IMR-90 (cell line): ENCODE measurements around the gene ECE2. TPM values are rescaled to one million over a fixed set of nuclear protein-coding genes. Genes with fewer than 3 reads are reported as not detected.

Experiments
- ATAC-seq: fragments of 200-7000 bp; cut with Tn5 transposase; 2 replicates; pipeline ENCODE4 v1.9.1; 2020; ENCODE audit warnings: low read depth, mild to moderate bottlenecking, moderate library complexity
- BruUV-seq: library from RNA; stranded (reverse); fragments of 400-500 nt; replicated peaks from 2 replicates; lab custom pipeline; 2021; lab: Mats Ljungman, UMichigan
- CTCF ChIA-PET: fragments of 300-600 bp; formaldehyde crosslinking; extraction: SDS; loops from one replicate; lab custom pipeline; 2021; ENCODE audit warnings: antibody characterized with exemption; lab: Yijun Ruan, JAX
- POLR2A ChIA-PET: fragments of 300-600 bp; sonication (Branson Sonifier 250); formaldehyde crosslinking; loops from one replicate; lab custom pipeline; 2022; ENCODE audit warnings: antibody characterized with exemption; ENCODE audit not compliant: unreplicated experiment; lab: Charles Lee
- DNase-seq: peaks from one replicate; pipeline ENCODE4 v3.0.0; 2013
- H2AFZ ChIP-seq: replicated peaks from 2 replicates; pipeline ENCODE3; 2013; ENCODE audit warnings: low read length, mild to moderate bottlenecking; ENCODE audit not compliant: poor library complexity
- H2AK5ac ChIP-seq: 2 replicates; pipeline ENCODE4 v1.6.1; 2013; ENCODE audit warnings: low read depth, low read length, inconsistent platforms
- H2AK9ac ChIP-seq: replicated peaks from 2 replicates; pipeline ENCODE3; 2013; ENCODE audit warnings: mild to moderate bottlenecking, low read depth, low read length, moderate library complexity; ENCODE audit not compliant: poor library complexity
- H2BK120ac ChIP-seq: 2 replicates; pipeline ENCODE4 v1.6.1; 2013; ENCODE audit warnings: low read depth, low read length, inconsistent platforms
- H2BK15ac ChIP-seq: 3 replicates; pipeline ENCODE4 v1.6.1; 2013; ENCODE audit warnings: low read depth, low read length, inconsistent platforms
- H2BK20ac ChIP-seq: 2 replicates; pipeline ENCODE4 v1.6.1; 2013; ENCODE audit warnings: low read depth, mild to moderate bottlenecking, inconsistent platforms, low read length, moderate library complexity
- H2BK5ac ChIP-seq: 2 replicates; pipeline ENCODE4 v1.6.1; 2013; ENCODE audit warnings: mild to moderate bottlenecking, low read depth, low read length, inconsistent platforms; ENCODE audit not compliant: poor library complexity, severe bottlenecking
- H3K14ac ChIP-seq: replicated peaks from 2 replicates; pipeline ENCODE4 v1.6.1; 2013; ENCODE audit warnings: low read depth, low read length, inconsistent platforms
- H3K18ac ChIP-seq: 2 replicates; pipeline ENCODE4 v1.6.1; 2013; ENCODE audit warnings: low read depth, low read length, control low read depth
- H3K23ac ChIP-seq: 2 replicates; pipeline ENCODE4 v1.6.1; 2013; ENCODE audit warnings: low read depth, low read length, inconsistent platforms
- H3K27ac ChIP-seq: 2 replicates; pipeline ENCODE4 v1.5.1; 2013; ENCODE audit warnings: mild to moderate bottlenecking, control low read depth, low read length; ENCODE audit not compliant: insufficient read depth
- H3K27me3 ChIP-seq: 2 replicates; pipeline ENCODE4 v1.6.1; 2013; ENCODE audit warnings: low read length; ENCODE audit not compliant: control insufficient read depth, insufficient read depth
- H3K36me3 ChIP-seq: 2 replicates; pipeline ENCODE4 v1.6.1; 2013; ENCODE audit warnings: low read length, mixed read lengths; ENCODE audit not compliant: control insufficient read depth, insufficient read depth
- H3K4ac ChIP-seq: 2 replicates; pipeline ENCODE4 v1.6.1; 2013; ENCODE audit warnings: low read depth, low read length, inconsistent platforms
- H3K4me1 ChIP-seq: 2 replicates; pipeline ENCODE4 v1.6.1; 2013; ENCODE audit warnings: low read length, mixed read lengths; ENCODE audit not compliant: control insufficient read depth, insufficient read depth
- H3K4me2 ChIP-seq: 2 replicates; pipeline ENCODE4 v1.6.1; 2013; ENCODE audit warnings: low read depth, mild to moderate bottlenecking, control low read depth, low read length, moderate library complexity
- H3K4me3 ChIP-seq: 2 replicates; pipeline ENCODE4 v1.5.1; 2013; ENCODE audit warnings: low read depth, mild to moderate bottlenecking, control low read depth, low read length, moderate library complexity; ENCODE audit not compliant: insufficient read depth
- H3K56ac ChIP-seq: 2 replicates; pipeline ENCODE4 v1.6.1; 2013; ENCODE audit warnings: low read length, inconsistent platforms; ENCODE audit not compliant: insufficient read depth; ENCODE audit errors: extremely low read depth
- H3K79me1 ChIP-seq, 2 experiments: 2 replicates each; pipeline ENCODE4 v1.6.1; 2013; ENCODE audit warnings: low read length in 2 of 2, inconsistent platforms in 1 of 2, low read depth in 1 of 2
- H3K9ac ChIP-seq: 2 replicates; pipeline ENCODE4 v1.6.1; 2013; ENCODE audit warnings: low read depth, low read length, control low read depth
- H3K9me1 ChIP-seq: 2 replicates; pipeline ENCODE4 v1.6.1; 2013; ENCODE audit warnings: low read length, inconsistent platforms; ENCODE audit not compliant: insufficient read depth
- H3K9me3 ChIP-seq: 2 replicates; pipeline ENCODE4 v1.6.1; 2013; ENCODE audit warnings: low read length; ENCODE audit not compliant: control insufficient read depth, insufficient read depth
- H4K20me1 ChIP-seq: 2 replicates; pipeline ENCODE4 v1.6.1; 2013; ENCODE audit warnings: low read length, inconsistent platforms; ENCODE audit not compliant: insufficient read depth
- H4K5ac ChIP-seq: 2 replicates; pipeline ENCODE4 v1.6.1; 2013; ENCODE audit warnings: mild to moderate bottlenecking, low read depth, low read length, control low read depth
- H4K8ac ChIP-seq, 2 experiments: 2 replicates each; pipeline ENCODE4 v1.6.1; 2013; ENCODE audit warnings: low read depth in 2 of 2, low read length in 2 of 2, control low read depth in 1 of 2, inconsistent platforms in 1 of 2
- H4K91ac ChIP-seq: 2 replicates; pipeline ENCODE4 v1.6.1; 2013; ENCODE audit warnings: low read depth, low read length, inconsistent platforms; ENCODE audit not compliant: insufficient read depth
- MXI1 ChIP-seq: IDR thresholded peaks from 2 replicates; pipeline ENCODE4 v1.6.1; 2012; ENCODE audit warnings: low read depth, mild to moderate bottlenecking, low read length, moderate library complexity, borderline replicate concordance
- RFX5 ChIP-seq: IDR thresholded peaks from 2 replicates; pipeline ENCODE4 v1.8.0; 2012; ENCODE audit warnings: low read depth, mild to moderate bottlenecking, low read length, moderate library complexity
- WGBS, 2 experiments: methylation state at CpG; one replicate each; pipeline versions ENCODE4 v1.1.5 to v1.1.7; 2013; ENCODE audit warnings: missing lambda C conversion rate in 2 of 2; ENCODE audit not compliant: insufficient read length in 1 of 2; ENCODE audit errors: extremely low coverage in 2 of 2; 5-methylcytosine and 5-hydroxymethylcytosine counted together
- dilution Hi-C: fragments of 300-500 bp; cut with HindIII; formaldehyde crosslinking; loops from one replicate; pipeline ENCODE4 v1.14.3; 2018; ENCODE audit warnings: low sequenced_read_pairs; ENCODE audit not compliant: unreplicated experiment
- in situ Hi-C: fragments of 300-500 bp; cut with MboI; formaldehyde crosslinking; loops from 3 replicates; pipeline ENCODE4 v1.14.3; 2019; ENCODE audit warnings: low sequenced_read_pairs, inconsistent platforms, mixed read lengths
- intact Hi-C: fragments of 100-400 bp; cut with micrococcal nuclease; formaldehyde crosslinking; loops from 2 replicates; pipeline ENCODE4 v1.10.0; 2022
- microRNA-seq, 2 experiments: library from miRNA; stranded (forward) in 1 of 2; unstranded in 1 of 2; fragments of 10-50 nt in 1 of 2; fragments of <30 nt in 1 of 2; gene quantifications in 1 of 2; microRNA quantifications in 1 of 2; one replicate each; pipeline versions ENCODE3 to v1.1.0; 2013 to 2020; ENCODE audit not compliant: insufficient read depth in 1 of 2, insufficient read length in 1 of 2, unreplicated experiment in 1 of 2
- polyA plus RNA-seq, 3 experiments: library from polyadenylated mRNA; depleted of rRNA; stranded (reverse); fragments of >200 nt; gene quantifications; 2 replicates each; pipeline ENCODE4 v1.2.3, GENCODE V29; 2012; ENCODE audit warnings: low replicate concordance in 1 of 3
- small RNA-seq, 5 experiments: library from RNA; depleted of rRNA; stranded (forward); fragments of <200 nt; gene quantifications; one replicate each; pipeline ENCODE3, GENCODE V24; 2012
- total RNA-seq: library from RNA; depleted of rRNA; stranded (reverse); fragments of >200 nt; gene quantifications from 2 replicates; pipeline ENCODE4 v1.2.3, GENCODE V29; 2012; rRNA removed

The ECE2 gene
- total and polyA plus RNA-seq, 2 of the 4 experiments (the other 2 are of a cell fraction): not detected

- Histone ChIP-seq H3K9ac (no peak overlapping the region), H2AK5ac (no peak overlapping the region), H3K18ac (no peak overlapping the region), H2AFZ (no peak overlapping the region), H3K4me2 (no peak overlapping the region), H3K56ac (no peak overlapping the region), H3K79me1 (peaks cover 18 to 59% of the 10 kb centered on the region in 2 experiments; a peak in 3 of 4 replicates), H4K5ac (no peak overlapping the region), H2BK15ac (no peak overlapping the region), H3K9me1 (peaks cover 25% of the 10 kb centered on the region), H2BK20ac (no peak overlapping the region), H3K27ac (no peak overlapping the region), H3K14ac (no peak overlapping the region), H3K4me1 (peaks cover 35% of the 10 kb centered on the region), H2BK5ac (no peak overlapping the region), H4K91ac (no peak overlapping the region), H2BK120ac (no peak overlapping the region), H3K4me3 (no peak overlapping the region), H4K8ac (no peak overlapping the region), H3K27me3 (no peaks in the 10 kb centered on the region), H3K23ac (no peak overlapping the region), H3K9me3 (no peaks in the 10 kb centered on the region), H4K20me1 (peaks cover 17% of the 10 kb centered on the region; the same call in 1 of the 2 replicates), H3K4ac (no peak overlapping the region), H3K36me3 (peaks cover 24% of the 10 kb centered on the region), H2AK9ac (no peak overlapping the region)
- dilution Hi-C loops: no loop called here
- ATAC-seq (no peak), DNase-seq (no peak)
- BruUV-seq: no TSS peak
- CTCF ChIA-PET: no interaction called here
- WGBS, 2 experiments: 100% methylated on average over 3 of the region's 7 CpGs; no CpG with 5 or more reads in 1 of the 2 experiments
- intact Hi-C loops: loop anchor here (10.0 kb wide), 1 partner anchor 1433 kb away; no protein-coding TSS in a partner anchor
- POLR2A ChIA-PET: no interaction called here
- in situ Hi-C loops: no loop called here
- TF ChIP-seq MXI1: no peak
- TF ChIP-seq RFX5: no peak
Measured at GRCh38 chr3:184341925-184342324, 66.1 kb downstream of the ECE2 start.

Small RNA genes within 50 kb of the gene (microRNA-seq; reads per million reads assigned to microRNA genes)
- 0 reads per million in 2 experiments for gene MIR1224 (ENCODE audit: insufficient read depth in 1 of 2, insufficient read length in 1 of 2, unreplicated experiment in 1 of 2)
- 2,112 reads per million, percentile 95 among the genes with 10 or more reads in this experiment for gene SNORD66 (ENCODE audit: insufficient read depth, insufficient read length)

Small RNA genes within 50 kb of the gene (small RNA-seq; reads per million reads assigned to genes)
- 0 to 0.08 (median 0) reads per million in 5 experiments for gene MIR1224
- gene SNORD66: 101 to 3,521 (median 750) reads per million in 5 experiments

Other genes with a start within 250 kb of the ECE2 start
- not detected in 2 replicates for gene HTR3D, start 244.3 kb upstream of the ECE2 start, total RNA-seq
- not detected in 2 replicates for gene HTR3D, start 244.3 kb upstream of the ECE2 start, polyA plus RNA-seq (2012; rRNA removed)
- not detected in 2 replicates for gene HTR3C, start 223.0 kb upstream of the ECE2 start, total RNA-seq
- gene HTR3C, start 223.0 kb upstream of the ECE2 start, polyA plus RNA-seq (2012; rRNA removed): not detected in 2 replicates
- gene HTR3E, start 179.0 kb upstream of the ECE2 start, total RNA-seq: not detected in 2 replicates
- gene HTR3E, start 179.0 kb upstream of the ECE2 start, polyA plus RNA-seq (2012; rRNA removed): not detected in 2 replicates
- 32.5 and 37.6 TPM in 2 replicates for gene EIF2B5, start 140.7 kb upstream of the ECE2 start, total RNA-seq
- gene EIF2B5, start 140.7 kb upstream of the ECE2 start, polyA plus RNA-seq (2012; rRNA removed): 29.5 and 31.7 TPM in 2 replicates
- gene DVL3, start 120.6 kb upstream of the ECE2 start, total RNA-seq: 23.3 and 24.2 TPM in 2 replicates
- gene DVL3, start 120.6 kb upstream of the ECE2 start, polyA plus RNA-seq (2012; rRNA removed): 40.4 and 41.2 TPM in 2 replicates
- gene AP2M1, start 101.2 kb upstream of the ECE2 start, total RNA-seq: 855 and 876 TPM in 2 replicates
- gene AP2M1, start 101.2 kb upstream of the ECE2 start, polyA plus RNA-seq (2012; rRNA removed): 1,065 and 1,068 TPM in 2 replicates
- 35.0 and 36.9 TPM in 2 replicates for gene ABCF3, start 89.8 kb upstream of the ECE2 start, total RNA-seq
- gene ABCF3, start 89.8 kb upstream of the ECE2 start, polyA plus RNA-seq (2012; rRNA removed): 58.3 and 59.2 TPM in 2 replicates
- gene VWA5B2, start 46.4 kb upstream of the ECE2 start, total RNA-seq: not detected in 2 replicates
- gene VWA5B2, start 46.4 kb upstream of the ECE2 start, polyA plus RNA-seq (2012; rRNA removed): not detected in 2 replicates
- 19.2 and 19.5 TPM in 2 replicates for gene ALG3, start 27.1 kb upstream of the ECE2 start, total RNA-seq
- gene ALG3, start 27.1 kb upstream of the ECE2 start, polyA plus RNA-seq (2012; rRNA removed): 52.6 and 55.5 TPM in 2 replicates
- 2.8 and 2.9 TPM in 2 replicates for gene EEF1AKMT4, start 26.4 kb upstream of the ECE2 start, total RNA-seq
- 3.6 and 5.3 TPM in 2 replicates for gene EEF1AKMT4, start 26.4 kb upstream of the ECE2 start, polyA plus RNA-seq (2012; rRNA removed)
- not detected in 2 replicates for gene CAMK2N2, start 14.5 kb upstream of the ECE2 start, total RNA-seq
- gene CAMK2N2, start 14.5 kb upstream of the ECE2 start, polyA plus RNA-seq (2012; rRNA removed): 0.29 and 0.34 TPM in 2 replicates
- 697 and 872 TPM in 2 replicates for gene PSMD2, start 23.2 kb downstream of the ECE2 start, total RNA-seq
- 474 and 514 TPM in 2 replicates for gene PSMD2, start 23.2 kb downstream of the ECE2 start, polyA plus RNA-seq (2012; rRNA removed)
- 225 TPM in 2 replicates for gene EIF4G1, start 38.6 kb downstream of the ECE2 start, total RNA-seq
- 274 and 300 TPM in 2 replicates for gene EIF4G1, start 38.6 kb downstream of the ECE2 start, polyA plus RNA-seq (2012; rRNA removed)
- 9.7 and 10.8 TPM in 2 replicates for gene FAM131A, start 61.6 kb downstream of the ECE2 start, total RNA-seq
- 16.5 and 19.5 TPM in 2 replicates for gene FAM131A, start 61.6 kb downstream of the ECE2 start, polyA plus RNA-seq (2012; rRNA removed)
- 1.9 and 2.9 TPM in 2 replicates for gene CLCN2, start 85.6 kb downstream of the ECE2 start, total RNA-seq
- gene CLCN2, start 85.6 kb downstream of the ECE2 start, polyA plus RNA-seq (2012; rRNA removed): 5.7 and 5.8 TPM in 2 replicates
- gene POLR2H, start 85.7 kb downstream of the ECE2 start, total RNA-seq: 47.7 and 132 TPM in 2 replicates
- gene POLR2H, start 85.7 kb downstream of the ECE2 start, polyA plus RNA-seq (2012; rRNA removed): 103 and 130 TPM in 2 replicates
- not detected in 2 replicates for gene THPO, start 102.2 kb downstream of the ECE2 start, total RNA-seq
- not detected in 2 replicates for gene THPO, start 102.2 kb downstream of the ECE2 start, polyA plus RNA-seq (2012; rRNA removed)
- under 0.01 TPM in 1 of 2 replicates, not detected in the other for gene CHRD, start 104.0 kb downstream of the ECE2 start, total RNA-seq
- gene CHRD, start 104.0 kb downstream of the ECE2 start, polyA plus RNA-seq (2012; rRNA removed): 0.09 TPM in 2 replicates